ENCODE data around the gene C1orf141. TPM values are rescaled to one million over a fixed set of nuclear protein-coding genes. Genes with fewer than 3 reads are reported as not detected.
"Not testable (repeated sequence)": the region's sequence is repeated elsewhere in the genome, so short reads cannot be mapped to it uniquely, and the experiment has no call there.

C1orf141 gene
- total and polyA plus RNA-seq, 4 donors = not detected

GRCh38 chr1:67078291-67078690 is 56.5 kb downstream of the C1orf141 start:
- no peak for DNase-seq (ENCODE audit: low spot score)
- Histone ChIP-seq H3K4me3 (ENCODE audit: low read depth in 1 of 3, low read length in 3 of 3) (no peak overlapping the region), H3K27ac (ENCODE audit: low read depth in 1 of 2, low read length in 2 of 2) (no peak overlapping the region), H3K4me1 (ENCODE audit: control insufficient read depth in 4 of 4, insufficient read depth in 4 of 4, low read length in 3 of 4) (no peaks in the 10 kb centered on the region), H3K9ac (ENCODE audit: low read depth in 1 of 2, low read length in 2 of 2) (no peak overlapping the region), H3K36me3 (ENCODE audit: control insufficient read depth in 4 of 4, insufficient read depth in 3 of 4, low read depth in 1 of 4, low read length in 3 of 4) (no peaks in the 10 kb centered on the region), H3K9me3 (ENCODE audit: control insufficient read depth in 4 of 4, low read length in 3 of 4) (no peaks in the 10 kb centered on the region), H3K27me3 (ENCODE audit: control insufficient read depth in 4 of 4, insufficient read depth in 4 of 4, low read length in 3 of 4) (no peaks in the 10 kb centered on the region)
- TF ChIP-seq NR2F2 (IDR thresholded peaks at IDR 0.05) (no peak), TAF1 (conservative IDR thresholded peaks at IDR 0.05) (no peak)
- WGBS = 94% methylated on average over 3 of the region's 3 CpGs

GRCh38 chr1:67077593-67077992 is 57.2 kb downstream of the C1orf141 start:
- Histone ChIP-seq H3K4me3 (ENCODE audit: low read depth in 1 of 3, low read length in 3 of 3) (no peak overlapping the region), H3K9ac (ENCODE audit: low read depth in 1 of 2, low read length in 2 of 2) (no peak overlapping the region), H3K4me1 (ENCODE audit: control insufficient read depth in 4 of 4, insufficient read depth in 4 of 4, low read length in 3 of 4) (no peaks in the 10 kb centered on the region), H3K9me3 (ENCODE audit: control insufficient read depth in 4 of 4, low read length in 3 of 4) (no peaks in the 10 kb centered on the region), H3K27me3 (ENCODE audit: control insufficient read depth in 4 of 4, insufficient read depth in 4 of 4, low read length in 3 of 4) (no peaks in the 10 kb centered on the region), H3K36me3 (ENCODE audit: control insufficient read depth in 4 of 4, insufficient read depth in 3 of 4, low read depth in 1 of 4, low read length in 3 of 4) (no peaks in the 10 kb centered on the region), H3K27ac (ENCODE audit: low read depth in 1 of 2, low read length in 2 of 2) (no peak overlapping the region)
- WGBS = 88% methylated on average over 1 of the region's 1 CpG
- TF ChIP-seq RAD21 (IDR thresholded peaks at IDR 0.05) (no peak), REST (IDR thresholded peaks at IDR 0.05) (no peak), SP1 (IDR thresholded peaks at IDR 0.05) (no peak)
- no peak for DNase-seq (ENCODE audit: low spot score)

DNA sequence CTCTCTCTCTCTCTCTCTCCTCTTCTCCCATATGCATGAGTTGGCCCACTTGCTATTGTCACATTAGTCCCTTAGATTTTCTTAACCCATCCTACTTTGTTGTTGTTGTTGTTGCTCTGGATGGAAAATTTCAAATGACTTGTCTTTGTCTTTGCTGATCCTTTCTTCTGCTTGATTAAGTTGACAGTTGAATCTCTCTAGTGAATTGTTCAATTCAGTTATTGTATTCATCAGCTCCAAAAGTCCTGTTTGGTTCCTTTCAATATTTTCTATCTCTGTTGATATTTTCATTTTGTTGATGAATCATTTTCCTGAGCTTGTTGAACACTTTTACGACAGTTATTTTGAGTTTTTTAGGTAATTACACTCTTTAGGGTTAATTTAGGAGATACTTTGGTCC is 62.0 kb downstream of the C1orf141 start:
- Histone ChIP-seq H3K27ac (ENCODE audit: low read depth in 1 of 2, low read length in 2 of 2) (no peak overlapping the region), H3K4me1 (ENCODE audit: control insufficient read depth in 4 of 4, insufficient read depth in 4 of 4, low read length in 3 of 4) (no peaks in the 10 kb centered on the region), H3K9me3 (ENCODE audit: control insufficient read depth in 4 of 4, low read length in 3 of 4) (peaks cover 0 to 5% (median under 1%) of the 10 kb centered on the region in 4 donors), H3K9ac (ENCODE audit: low read depth in 1 of 2, low read length in 2 of 2) (no peak overlapping the region), H3K4me3 (ENCODE audit: low read depth in 1 of 3, low read length in 3 of 3) (no peak overlapping the region), H3K36me3 (ENCODE audit: control insufficient read depth in 4 of 4, insufficient read depth in 3 of 4, low read depth in 1 of 4, low read length in 3 of 4) (no peaks in the 10 kb centered on the region), H3K27me3 (ENCODE audit: control insufficient read depth in 4 of 4, insufficient read depth in 4 of 4, low read length in 3 of 4) (no peaks in the 10 kb centered on the region)
- DNase-seq (ENCODE audit: low spot score) = no peak
- TF ChIP-seq JUND (IDR thresholded peaks at IDR 0.05) (no peak), RAD21 (IDR thresholded peaks at IDR 0.05) (no peak)
- WGBS = 88% methylated on average over 1 of the region's 1 CpG

- H3K27me3 ChIP-seq (ENCODE audit: control insufficient read depth in 4 of 4, insufficient read depth in 4 of 4, low read length in 3 of 4); H3K27ac ChIP-seq (ENCODE audit: low read depth in 1 of 2, low read length in 2 of 2); H3K4me1 ChIP-seq (ENCODE audit: control insufficient read depth in 4 of 4, insufficient read depth in 4 of 4, low read length in 3 of 4); H3K9ac ChIP-seq (ENCODE audit: low read depth in 1 of 2, low read length in 2 of 2); DNase-seq (ENCODE audit: low spot score); H3K36me3 ChIP-seq (ENCODE audit: control insufficient read depth in 4 of 4, insufficient read depth in 3 of 4, low read depth in 1 of 4, low read length in 3 of 4); H3K4me3 ChIP-seq (ENCODE audit: low read depth in 1 of 3, low read length in 3 of 3); H3K9me3 ChIP-seq (ENCODE audit: control insufficient read depth in 4 of 4, low read length in 3 of 4): not testable (repeated sequence)
- 80% methylated on average over 3 of the region's 3 CpGs for WGBS
These were observed 67.1 kb downstream of the C1orf141 start for GRCh38 chr1:67067655-67068054.

Data from liver (tissue), 9 donors.